GM18517 (cell line): Measurements from ENCODE around the gene TMOD1.
"Not testable (repeated sequence)": the region's sequence is repeated elsewhere in the genome, so short reads cannot be mapped to it uniquely, and the experiment has no call there.

Experiments
- ATAC-seq: cut with Tn5 transposase; IDR thresholded peaks from one replicate; pipeline ENCODE4 v1.9.1; 2021; ENCODE audit warnings: mild to moderate bottlenecking, moderate library complexity; ENCODE audit not compliant: unreplicated experiment

TMOD1 gene

GRCh38 chr9:97501177-97501971, at the start of gene TMOD1:
Gene TMOD1 (plus strand): TSS chr9:97501666. CDS start chr9:97524189, 22,523 bp downstream.
- peak; percentile 51 for ATAC-seq

- not testable (repeated sequence) for ATAC-seq
These were observed 47.9 kb upstream of the TMOD1 start for GRCh38 chr9:97453573-97453972.

GRCh38 chr9:97456841-97457240, 44.6 kb upstream of the TMOD1 start:
- not testable (repeated sequence) for ATAC-seq

- no peak for ATAC-seq
These were observed 42.1 kb upstream of the TMOD1 start for GRCh38 chr9:97459326-97459725.

- no peak for ATAC-seq
These were observed 39.3 kb upstream of the TMOD1 start for GRCh38 chr9:97462159-97462558.

GRCh38 chr9:97462914-97463313, 38.6 kb upstream of the TMOD1 start:
- no peak for ATAC-seq

GRCh38 chr9:97468658-97469448, 32.6 kb upstream of the TMOD1 start:
- peak; percentile 75 for ATAC-seq

- ATAC-seq, result no peak
These were observed 31.4 kb upstream of the TMOD1 start for GRCh38 chr9:97470076-97470475.

GRCh38 chr9:97473717-97474116, 27.7 kb upstream of the TMOD1 start:
- no peak for ATAC-seq

GRCh38 chr9:97474372-97474925, 27.0 kb upstream of the TMOD1 start:
- no peak for ATAC-seq

GRCh38 chr9:97475059-97475458, 26.4 kb upstream of the TMOD1 start:
- ATAC-seq, result no peak

GRCh38 chr9:97478301-97478981, 23.0 kb upstream of the TMOD1 start:
- ATAC-seq, result no peak

- ATAC-seq, result no peak
These were observed 21.8 kb upstream of the TMOD1 start for GRCh38 chr9:97479496-97480159.

GRCh38 chr9:97480174-97480573, 21.3 kb upstream of the TMOD1 start:
- no peak for ATAC-seq

GRCh38 chr9:97480749-97481148, 20.7 kb upstream of the TMOD1 start:
- no peak for ATAC-seq

- no peak for ATAC-seq
These were observed 17.3 kb upstream of the TMOD1 start for GRCh38 chr9:97484134-97484533.

GRCh38 chr9:97487107-97487506, 14.4 kb upstream of the TMOD1 start:
- no peak for ATAC-seq

- ATAC-seq, result no peak
These were observed 13.6 kb upstream of the TMOD1 start for GRCh38 chr9:97487861-97488260.

GRCh38 chr9:97491216-97491999, 10.1 kb upstream of the TMOD1 start:
- ATAC-seq, result no peak
